Stimulated activated CD4-positive, alpha-beta T cell treated with anti-CD3 and anti-CD28 coated beads, Interleukin-2, amount 100 ng/mL, for 4 hours (primary cell): ENCODE data around the gene SYNJ2.

ENCODE experiments used
- DNase-seq: peaks from one replicate; pipeline ENCODE4 v3.0.0-alpha.2; 2020; ENCODE audit warnings: low read depth

SYNJ2 gene

DNA sequence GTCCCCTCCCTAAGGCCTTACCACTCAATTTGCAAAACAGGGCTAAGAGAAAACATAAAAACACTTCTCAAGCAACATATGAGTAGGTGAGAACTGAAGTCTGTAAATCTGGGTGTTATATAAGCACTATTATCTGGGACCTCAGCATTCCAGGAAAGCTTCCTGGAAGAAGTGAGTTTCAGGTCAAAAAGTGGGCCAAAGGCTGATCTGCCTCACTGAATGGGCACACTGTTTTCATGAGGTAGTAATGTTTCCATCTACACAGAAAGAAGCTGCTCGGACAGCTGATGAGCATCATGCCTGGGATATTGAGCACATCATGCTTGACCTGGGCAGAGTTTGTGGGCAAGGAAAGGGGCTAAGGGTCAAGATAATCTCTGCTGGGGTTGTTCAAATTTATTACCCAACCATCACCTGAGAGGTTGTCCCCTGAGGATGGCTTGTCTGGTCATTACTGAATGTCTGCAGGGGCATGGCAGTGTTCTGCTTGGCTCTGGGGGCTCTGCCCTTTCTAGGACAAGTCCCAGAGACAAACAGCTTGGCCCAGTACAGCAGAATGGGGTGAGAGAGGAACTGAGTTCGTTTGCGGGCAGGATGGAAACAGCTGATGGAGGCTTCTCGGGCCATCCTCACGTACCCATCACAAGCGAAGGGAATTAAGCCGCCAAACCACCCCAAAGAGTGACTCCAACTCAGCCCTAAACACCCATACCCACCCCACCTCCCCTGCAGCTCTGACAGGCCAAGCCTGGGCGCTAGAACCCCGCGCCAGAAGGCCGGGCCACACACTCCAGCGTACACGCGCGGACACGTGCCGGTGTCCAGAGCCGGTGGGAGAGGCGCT is 1.2 kb upstream of the SYNJ2 start:
- no peak for DNase-seq

DNA sequence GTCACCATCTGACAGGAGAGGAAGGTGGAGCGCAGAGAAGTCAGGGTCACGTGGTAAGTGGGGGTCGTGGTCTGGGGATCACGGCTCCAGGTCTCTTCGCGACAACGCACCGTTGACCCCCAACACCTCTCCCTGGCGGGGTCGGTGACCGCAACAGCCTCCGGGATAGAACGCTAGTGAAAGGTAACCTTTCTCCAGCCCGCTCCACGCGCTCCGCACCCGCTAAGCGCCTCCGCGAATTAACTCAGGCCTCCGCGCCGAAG is 600 bp upstream of the SYNJ2 start:
- DNase-seq = no peak

DNA sequence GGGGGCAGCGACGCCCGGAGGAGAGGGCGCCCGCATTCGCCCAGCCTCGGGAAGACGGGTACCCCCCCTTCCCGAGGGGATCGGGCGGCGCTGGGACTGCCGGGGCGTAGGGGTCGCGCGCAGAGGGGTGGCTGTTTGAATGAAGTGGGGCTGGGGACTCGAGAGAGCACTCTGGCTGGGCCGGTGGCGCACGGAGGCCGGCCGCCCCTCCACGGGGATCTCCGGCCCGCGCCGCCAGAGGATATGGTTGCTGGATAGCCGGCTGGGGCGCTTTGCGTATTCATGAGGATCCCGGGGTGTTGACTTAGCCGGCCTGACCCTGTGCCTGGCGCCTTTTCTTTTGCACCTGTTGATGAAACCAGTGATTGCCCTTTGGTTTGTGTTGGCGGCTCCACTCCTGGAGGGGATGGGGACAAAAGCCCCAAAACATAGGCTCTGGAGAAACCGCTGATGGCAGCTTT is 469 bp downstream of the SYNJ2 start:
- no peak for DNase-seq

DNA sequence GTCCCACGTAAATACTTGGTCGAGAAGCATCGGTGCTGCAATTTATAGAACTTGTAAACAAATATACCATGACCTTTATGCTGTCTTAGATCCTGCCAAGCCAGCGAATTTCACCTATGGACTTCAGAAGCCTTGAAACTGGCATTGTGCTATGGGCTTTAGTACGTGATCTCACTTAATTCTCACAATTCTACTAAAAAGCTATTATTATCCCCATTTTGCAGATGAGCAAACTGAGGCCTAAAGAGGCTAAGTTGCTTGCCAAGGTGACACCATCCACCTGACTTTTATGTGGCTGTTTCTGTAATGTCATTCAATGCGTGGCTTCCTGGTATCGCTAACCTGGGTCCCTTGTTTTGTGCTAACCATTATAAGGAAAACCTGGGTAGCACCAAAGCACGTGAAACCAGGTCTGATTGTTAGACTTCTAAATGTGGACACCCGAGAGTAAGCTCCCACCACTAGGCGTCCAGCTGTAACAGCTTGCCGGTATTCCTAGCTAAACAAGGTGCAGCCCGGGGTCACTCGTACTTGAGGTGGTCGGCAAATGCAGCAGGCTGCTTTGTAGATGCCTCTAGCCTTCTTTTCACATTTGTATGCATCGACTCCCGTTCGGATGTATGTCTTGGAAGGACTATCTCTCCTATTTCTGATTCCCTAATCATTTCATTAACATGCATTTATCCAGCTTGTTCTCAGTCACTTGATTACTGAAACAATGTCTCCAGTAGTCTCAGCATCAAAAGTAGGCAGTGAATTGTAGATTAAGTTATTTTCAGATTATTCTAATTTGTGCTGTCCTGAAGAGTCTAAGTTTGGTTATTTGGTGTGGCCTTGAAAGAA is 1.1 kb downstream of the SYNJ2 start:
- no peak for DNase-seq

DNA sequence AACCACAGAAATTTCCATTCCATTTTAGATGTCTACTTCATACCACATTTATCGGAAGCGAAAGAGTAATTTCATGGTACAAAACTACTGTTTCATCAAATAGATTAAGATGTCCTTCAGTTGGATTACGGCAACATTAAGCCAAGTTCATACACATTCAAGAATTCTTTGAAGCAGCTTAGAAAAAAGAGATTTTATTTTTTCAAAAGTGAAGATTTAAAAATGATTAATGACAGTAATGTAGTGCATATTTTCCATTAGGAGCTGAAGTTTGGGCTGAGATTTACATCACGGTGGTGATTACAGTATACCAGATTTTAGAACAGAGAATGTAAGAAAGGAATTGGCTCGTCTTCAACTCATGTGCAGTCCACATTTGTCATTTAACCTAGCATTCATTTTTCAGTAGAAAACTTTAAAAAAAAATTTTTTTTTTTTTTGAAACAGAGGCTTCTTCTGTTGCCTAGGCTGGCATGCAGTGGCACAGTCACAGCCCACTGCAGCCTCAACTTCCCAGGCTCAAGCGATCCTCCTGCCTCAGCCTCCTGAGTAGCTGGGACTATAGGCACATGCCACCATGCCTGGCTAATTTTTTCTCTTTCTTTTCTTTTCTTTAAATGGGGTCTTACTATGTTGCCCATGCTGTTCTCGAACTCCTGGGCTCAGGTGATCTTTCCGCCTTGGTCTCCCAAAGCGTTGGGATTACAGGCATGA is 1.9 kb downstream of the SYNJ2 start:
- DNase-seq = no peak

DNA sequence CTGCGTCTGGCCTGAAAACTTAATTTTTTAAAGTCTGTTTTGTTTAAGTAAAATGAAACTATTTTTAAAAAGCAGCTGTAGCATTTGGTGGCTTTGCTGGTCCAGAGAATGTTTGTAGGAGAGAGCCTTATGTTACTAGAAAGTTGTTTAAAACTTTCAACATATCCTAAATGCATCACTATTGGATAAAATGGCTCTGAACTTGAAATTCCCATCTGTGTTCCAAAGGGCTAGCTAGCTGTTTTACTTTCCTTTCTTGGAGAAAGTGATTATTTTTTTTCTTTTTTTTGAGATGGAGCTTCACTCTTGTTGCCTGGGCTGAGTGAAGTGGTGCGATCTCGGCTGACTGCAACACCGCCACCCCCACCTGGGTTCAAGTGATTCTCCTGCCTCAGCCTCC is 2.5 kb downstream of the SYNJ2 start:
- no peak for DNase-seq

DNA sequence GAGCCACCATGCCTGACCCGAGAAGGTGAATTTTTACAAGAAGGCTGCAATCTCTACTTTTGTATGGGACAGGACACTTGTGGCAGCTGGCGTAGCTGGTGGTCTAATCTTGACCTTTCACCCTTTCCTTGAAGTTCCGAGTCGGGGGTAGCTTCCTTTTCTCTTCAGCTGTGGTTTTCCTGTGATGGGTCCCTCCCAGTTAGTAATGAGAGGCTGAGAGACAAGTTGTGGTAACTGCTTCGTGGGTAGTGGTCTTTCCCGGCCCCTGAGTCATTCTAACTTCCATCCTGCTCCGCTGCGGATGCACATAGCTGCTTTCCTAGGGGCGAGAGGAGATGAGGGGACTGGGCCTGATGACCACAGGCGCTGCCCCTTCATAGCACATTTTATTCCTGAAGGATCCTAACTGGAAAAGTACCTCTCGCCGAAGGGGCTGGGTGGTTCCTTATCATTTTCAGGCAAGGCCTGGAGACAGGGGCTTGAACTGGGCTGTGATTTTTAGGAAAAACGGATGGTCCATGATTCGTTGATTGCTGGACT is 3.1 kb downstream of the SYNJ2 start:
- DNase-seq = no peak

DNA sequence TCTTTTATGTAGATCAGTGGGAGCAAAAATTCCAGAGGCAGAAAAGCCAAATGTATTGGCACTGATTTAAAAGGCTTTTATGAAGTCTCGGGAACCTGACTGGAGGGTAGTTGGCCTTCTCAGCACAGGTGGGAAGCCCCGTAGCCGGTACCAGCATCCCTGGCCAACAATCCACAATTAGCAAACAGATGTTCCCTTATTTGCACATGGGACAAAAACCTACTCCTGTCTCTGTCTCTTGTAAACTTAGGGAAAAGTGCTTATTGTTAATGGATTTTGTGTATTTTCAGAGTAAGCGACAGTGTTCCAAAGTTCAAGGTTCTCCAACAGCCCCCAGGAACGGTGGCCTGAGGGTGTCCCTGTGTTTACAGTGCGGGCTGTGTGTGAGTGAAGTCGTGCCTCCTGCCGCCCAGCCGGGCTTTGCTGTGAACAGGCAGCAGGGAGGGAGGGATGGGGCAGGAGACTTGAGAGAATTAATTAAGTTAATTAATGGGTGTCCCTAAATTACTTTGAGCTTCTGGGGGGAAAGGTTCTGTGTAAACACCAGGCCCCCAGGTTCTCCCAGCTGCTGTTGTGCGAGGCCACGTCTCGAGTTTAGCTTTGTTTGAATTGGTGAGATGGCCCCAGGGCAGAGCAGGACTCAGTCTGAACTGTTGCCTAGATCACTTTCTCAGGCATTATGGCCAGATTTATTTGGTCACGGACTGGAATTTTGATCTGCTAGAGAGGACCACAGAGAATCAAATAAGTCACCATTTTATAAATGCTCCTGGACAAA is 3.9 kb downstream of the SYNJ2 start:
- DNase-seq = no peak

DNA sequence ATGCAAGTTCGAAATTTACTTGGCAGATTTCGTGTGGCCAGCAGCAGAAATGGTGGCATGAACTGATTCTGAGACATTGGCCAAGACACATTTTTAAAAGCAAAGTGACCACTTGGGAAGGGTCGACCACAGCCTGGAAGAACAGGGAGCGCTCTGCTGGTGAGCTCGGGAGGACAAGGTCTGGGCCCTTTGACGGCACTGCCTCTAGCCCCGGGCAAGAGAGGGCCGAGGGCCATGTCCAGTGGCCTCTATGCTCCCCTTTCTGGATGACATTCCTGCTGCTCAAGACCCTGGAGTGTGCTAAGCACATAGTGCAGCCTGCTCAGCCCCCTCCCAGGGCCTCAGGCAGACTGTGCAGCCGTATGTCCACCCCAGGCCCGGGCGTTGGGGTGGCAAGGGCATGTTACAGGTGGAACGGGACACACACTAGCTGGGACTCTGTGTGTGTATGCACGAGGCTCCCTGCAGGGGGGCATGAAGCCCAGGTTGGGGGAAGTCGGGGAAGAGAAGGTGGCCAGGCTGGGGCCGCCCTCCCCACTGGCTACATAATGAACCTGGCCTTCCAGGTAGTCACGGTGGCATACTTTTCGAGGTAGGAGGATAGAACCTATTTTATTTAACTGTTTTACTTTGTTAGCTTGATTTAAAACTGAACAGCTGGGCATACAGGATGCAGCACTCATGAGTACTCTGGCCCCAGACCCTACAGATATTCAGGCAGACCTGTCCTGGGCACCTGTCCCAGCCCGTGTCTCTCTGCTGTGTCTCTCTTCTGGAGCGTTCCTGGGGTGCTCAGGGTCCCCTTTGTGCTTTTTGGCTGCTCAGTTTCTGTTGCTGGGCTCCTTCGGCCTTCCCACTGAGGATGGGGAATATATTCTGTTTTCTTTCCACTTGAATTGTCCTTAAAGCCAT is 6.4 kb downstream of the SYNJ2 start:
- DNase-seq = no peak

DNA sequence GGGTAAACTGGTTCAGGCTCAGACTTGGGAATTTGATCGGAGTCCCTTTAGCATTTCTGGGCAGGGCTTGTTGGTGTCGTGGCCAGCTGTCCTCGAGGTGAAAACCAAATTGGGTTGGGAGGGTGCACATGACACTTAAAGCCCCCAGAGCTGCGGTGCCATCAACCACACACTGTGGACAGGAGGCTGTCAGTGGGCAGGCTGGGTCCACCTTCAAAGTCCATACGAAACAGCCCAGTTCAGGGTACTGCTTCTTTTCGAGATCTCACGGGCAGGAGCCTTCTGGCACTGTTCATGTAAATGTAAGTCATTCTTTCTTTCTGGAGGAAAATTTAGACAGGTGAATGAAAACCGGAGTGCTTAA is 7.0 kb downstream of the SYNJ2 start:
- no peak for DNase-seq

DNA sequence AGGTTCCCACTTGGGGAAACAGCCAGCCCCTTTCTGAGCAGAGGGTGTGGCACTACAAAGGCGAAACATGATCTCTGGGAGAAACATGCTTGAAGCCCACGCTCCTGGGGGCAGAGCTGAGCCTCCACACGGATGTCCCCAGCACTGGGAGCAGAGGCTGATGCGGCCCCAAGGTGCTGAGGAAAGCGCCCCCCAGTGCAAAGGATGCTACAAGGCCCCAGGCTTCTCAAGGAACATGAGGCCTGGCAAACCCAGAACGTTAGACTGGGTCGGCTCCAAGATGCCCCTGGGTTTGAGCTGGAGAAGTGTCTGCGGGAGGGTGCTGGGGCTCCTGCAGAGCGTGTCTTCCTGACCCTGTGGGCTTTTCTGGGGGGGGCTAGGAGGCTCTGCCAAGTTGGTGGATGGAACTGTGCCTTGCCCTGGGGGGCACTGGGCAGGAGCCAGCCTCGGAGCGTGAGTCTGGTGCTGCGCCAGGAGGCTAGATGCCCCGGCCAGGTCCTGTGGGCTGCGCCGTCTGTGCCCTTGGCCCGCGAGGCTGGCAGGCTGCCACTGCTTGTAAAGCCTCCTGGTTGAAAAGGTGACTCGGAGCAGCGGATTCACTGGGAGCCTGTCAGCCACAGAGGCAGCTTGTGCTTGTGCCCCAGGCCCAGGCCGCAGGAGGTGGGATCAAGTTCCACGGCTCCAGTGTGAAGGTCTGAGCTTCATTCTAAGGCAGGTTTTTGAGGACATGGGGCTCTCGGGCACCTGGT is 8.1 kb downstream of the SYNJ2 start:
- DNase-seq = no peak

DNA sequence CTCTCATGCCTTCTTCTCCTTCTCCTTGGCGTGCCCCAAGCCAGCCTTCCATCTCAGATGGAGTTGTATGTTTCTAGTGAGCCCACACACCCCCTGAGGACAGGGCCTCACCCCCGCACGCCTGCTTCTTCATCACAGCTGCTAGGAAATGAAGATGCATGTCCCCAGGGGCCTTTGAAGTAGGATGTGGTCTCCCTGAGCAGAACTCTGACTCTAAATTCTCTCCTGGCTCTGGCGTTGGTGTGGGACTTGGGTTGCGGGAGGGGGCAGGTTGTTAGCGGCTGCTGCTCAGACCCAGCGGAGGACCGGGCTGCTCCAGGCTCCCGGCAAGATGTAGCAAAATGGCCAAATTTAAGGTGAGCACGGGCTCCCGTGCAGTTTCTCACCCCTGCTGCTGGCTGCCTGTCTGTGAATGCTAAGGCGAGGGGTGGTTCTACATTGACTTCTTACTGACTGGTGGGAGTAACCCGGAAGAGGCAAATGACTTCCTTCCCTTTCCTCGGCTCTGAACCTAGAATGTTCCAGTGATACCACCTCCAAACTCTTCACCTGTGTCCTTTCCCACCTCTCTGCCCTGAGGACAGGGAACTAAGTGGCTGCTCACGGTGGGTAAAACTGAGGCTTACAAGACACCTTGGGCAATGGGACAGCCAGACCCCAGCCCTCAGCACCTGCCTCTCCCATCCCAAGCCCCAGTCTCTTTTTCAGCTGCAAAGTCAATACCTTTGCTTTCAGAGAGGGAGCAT is 8.8 kb downstream of the SYNJ2 start:
- peak; percentile 50 for DNase-seq

DNA sequence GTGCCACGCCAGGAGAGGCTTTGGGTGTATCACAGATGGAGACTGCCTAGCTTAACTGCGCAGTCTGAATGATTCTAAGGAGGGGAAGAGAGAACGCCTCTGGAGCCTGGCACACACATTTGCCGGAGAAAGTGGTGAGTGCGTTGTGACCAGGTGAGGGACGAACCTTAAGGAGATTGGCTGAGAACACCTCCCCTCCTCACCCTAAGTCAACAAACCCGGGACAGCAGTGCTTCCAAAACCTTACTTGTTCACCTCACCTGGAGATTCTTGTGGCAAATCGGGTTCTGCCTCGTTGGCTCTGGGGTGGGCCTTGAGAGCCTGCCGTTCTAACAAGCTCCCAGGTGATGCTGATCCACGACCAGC is 9.4 kb downstream of the SYNJ2 start:
- no peak for DNase-seq

DNA sequence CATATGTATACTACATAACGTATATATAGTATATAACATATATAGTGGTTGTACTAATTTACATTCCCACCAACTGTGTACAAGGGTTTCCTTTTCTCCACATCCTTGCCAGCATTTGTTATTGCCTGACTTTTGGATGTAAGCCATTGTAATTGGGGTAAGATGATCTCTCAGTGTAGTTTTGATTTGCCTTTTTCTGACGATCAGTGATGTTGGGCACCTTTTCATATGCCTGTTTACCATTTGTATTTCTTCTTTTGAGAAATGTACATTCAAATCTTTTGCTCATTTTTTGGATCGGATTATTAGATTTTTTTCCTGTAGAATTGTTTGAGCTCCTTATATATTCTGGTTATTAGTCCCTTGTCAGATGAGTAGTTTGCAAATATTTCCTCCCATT is 11.4 kb downstream of the SYNJ2 start:
- DNase-seq = no peak

DNA sequence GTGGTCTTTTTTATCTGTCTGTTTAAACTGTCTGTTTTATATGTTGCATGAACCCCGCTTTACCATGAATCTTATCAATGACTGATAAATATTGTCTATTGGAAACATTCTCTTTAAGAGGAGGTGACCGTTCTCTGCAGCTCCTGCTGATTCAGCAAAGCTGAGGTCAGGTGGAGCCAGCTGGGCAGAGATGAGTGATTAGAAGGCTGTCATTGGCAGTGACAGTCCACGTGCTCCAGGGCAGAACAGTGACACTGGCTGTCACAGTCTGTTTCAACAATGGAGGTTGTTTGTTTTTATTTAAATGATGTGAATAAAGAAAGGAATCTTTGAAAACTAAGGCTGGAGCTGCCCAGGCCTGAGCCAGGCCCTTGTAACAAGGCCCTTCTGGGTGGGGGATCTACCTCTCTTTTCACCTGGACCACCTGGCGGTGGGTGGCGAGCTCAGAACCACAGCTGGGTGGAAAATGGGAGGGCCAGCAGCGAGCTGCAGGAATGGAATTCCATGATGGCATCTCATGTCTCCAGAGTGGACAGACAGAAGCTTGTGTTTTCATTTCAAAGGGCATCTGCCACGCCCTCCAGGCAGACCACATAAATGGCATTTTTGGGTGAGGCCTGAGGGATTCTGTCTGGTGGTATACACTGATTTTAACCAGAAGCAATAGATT is 12.6 kb downstream of the SYNJ2 start:
- DNase-seq = no peak

DNA sequence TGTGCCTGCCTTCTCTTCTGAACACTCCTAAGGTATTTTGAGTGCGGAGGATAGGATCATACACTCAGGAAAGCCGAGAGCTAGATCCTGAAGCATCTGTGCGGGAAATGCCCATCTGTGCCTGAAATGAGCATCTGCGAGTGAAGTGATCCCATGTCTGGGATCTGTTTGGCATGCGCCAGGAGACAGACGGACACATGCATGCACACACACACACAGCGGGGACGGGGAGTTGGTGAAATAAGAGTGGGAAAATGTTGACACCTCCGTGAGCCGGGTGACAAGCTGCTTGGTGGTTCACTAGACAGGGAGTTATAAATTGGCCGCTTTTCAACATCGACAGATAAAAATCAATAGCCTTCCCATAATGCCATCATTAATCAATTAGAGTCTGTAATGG is 13.8 kb downstream of the SYNJ2 start:
- no peak for DNase-seq

DNA sequence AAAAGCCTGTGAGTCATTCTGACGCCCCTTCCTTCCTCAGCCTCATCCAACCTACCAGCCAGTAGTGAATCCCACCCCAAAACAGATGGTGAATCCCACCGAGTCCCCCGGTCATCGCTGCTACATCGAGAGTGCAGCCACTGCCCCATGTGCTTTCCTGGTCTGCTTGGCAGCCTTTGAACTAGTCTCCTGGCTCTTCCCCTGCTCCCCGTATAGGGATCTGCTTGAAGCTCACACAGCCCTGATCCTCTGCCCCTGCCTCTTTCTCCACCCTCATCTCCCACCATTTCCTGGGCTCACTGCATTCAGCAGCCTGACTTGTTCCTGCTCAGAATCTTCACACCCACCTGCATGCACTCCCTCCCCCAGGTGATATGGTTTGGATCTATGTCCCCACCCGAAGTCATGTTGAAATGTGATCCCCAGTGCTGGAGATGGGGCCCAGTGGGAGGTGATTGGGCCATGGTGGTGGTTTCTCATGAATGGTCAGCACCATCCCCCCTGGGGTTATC is 14.6 kb downstream of the SYNJ2 start:
- DNase-seq = no peak

DNA sequence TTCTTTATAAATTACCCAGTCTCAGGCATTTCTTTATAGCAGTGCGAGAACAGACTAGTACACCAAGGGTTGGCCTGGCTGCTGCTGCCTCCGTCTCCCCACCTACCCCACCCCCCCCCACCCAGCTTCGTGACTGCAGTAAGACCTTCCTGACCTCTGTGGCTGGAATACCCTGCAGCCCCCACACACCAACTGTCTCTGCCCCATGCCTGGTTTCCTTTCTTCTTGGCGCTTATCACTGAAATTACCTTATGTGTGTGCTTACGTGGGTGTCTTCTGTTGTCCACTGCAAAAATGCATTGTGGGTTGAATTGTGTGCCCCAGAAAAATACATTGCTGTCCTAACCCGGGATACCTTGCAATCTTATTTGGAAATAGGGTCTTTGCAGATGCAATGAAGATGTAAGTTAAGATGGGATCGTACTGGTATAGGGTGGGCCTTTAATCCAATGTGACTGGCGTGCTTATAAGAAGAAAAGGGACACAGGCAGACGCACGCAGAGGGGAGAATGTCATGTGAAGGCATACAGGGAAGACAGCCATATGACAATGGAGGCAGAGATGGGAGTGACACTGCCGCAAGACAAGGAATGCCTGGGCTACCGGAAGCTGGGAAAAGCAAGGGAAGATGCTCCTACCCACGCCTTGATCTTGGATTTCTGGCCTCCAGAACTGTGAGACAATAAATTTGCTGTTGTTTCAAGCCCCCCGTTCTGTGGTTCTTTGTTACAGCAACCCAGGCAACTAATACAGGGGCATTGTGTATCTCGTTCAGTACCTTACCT is 15.4 kb downstream of the SYNJ2 start:
- no peak for DNase-seq
